Measurements from ENCODE around the gene FES.

DNA sequence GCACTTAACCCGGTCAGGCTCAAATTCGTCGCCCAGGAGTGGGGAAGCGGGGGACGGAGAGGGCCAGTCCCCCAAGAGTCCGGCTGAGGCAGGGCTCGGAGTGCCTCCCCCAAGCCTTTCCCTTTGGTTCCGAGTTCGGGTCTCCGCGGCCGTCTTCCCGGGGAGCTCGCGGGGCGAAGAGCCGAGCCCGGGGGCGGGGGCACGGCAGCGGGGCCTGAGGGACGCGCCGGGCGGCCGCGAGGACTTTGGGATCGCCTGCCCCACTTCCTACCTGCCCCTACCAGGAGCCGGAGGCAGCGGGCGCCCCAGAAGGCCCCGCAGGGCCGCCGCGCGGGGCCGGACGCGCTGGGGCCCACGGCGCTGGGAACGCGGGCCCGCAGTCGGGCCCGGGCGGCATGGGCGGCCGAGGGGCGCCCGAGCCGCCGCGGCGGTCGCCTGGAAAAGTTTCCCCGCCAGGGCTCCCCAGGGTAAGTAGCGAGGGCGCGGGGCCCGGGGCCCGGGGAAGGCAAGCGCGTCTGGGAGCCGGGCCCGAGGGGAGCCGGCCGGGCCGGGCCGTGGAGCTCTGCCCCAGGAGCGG is 13.1 kb upstream of the FES start:
- TF ChIP-seq EP300 (conservative IDR thresholded peaks at IDR 0.05; ENCODE audit: poor library complexity, severe bottlenecking) = no peak
- TF ChIP-seq, protein P1, sequence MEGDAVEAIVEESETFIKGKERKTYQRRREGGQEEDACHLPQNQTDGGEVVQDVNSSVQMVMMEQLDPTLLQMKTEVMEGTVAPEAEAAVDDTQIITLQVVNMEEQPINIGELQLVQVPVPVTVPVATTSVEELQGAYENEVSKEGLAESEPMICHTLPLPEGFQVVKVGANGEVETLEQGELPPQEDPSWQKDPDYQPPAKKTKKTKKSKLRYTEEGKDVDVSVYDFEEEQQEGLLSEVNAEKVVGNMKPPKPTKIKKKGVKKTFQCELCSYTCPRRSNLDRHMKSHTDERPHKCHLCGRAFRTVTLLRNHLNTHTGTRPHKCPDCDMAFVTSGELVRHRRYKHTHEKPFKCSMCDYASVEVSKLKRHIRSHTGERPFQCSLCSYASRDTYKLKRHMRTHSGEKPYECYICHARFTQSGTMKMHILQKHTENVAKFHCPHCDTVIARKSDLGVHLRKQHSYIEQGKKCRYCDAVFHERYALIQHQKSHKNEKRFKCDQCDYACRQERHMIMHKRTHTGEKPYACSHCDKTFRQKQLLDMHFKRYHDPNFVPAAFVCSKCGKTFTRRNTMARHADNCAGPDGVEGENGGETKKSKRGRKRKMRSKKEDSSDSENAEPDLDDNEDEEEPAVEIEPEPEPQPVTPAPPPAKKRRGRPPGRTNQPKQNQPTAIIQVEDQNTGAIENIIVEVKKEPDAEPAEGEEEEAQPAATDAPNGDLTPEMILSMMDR (IDR thresholded peaks at IDR 0.05; ENCODE audit: poor library complexity, severe bottlenecking) = no peak
- no peak for TF ChIP-seq EZH2 (IDR thresholded peaks at IDR 0.05; ENCODE audit: borderline replicate concordance, insufficient read depth, low read length, poor library complexity, severe bottlenecking)
- TF ChIP-seq RAD21 (conservative IDR thresholded peaks at IDR 0.05) = no peak
